RCC 7860 (cell line): ENCODE measurements around the gene DACT2.

Experiments
- DNase-seq: peaks from one replicate; pipeline ENCODE4 v3.0.0-alpha.2; 2015; ENCODE audit warnings: low spot score
- FAIRE-seq: peaks from 2 replicates; lab custom pipeline; 2012; peaks lifted over from hg19 to GRCh38; lab: Jason Lieb, UNC

Gene DACT2

DNA sequence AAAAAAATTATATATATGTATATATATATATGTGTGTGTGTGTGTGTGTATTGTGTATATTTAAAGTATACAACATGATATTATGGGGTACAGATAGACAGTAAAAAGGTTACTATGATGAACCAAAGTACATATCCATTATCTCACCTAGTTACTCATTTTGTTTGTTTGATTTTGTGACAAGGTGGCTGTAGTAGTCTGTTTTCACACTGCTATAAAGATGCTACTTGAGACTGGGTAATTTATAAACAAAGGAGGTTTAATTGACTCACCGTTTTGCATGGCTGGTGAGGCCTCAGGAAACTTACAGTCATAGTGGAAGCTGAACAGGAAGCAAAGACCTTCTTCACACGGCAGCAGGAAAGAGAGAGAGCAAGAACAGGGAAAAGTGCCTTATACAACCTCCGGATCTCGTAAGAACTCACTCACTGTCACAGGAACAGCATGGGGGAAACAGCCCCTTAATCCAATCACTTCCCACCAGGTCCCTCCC lies 30.2 kb upstream of the DACT2 start:
- no peak for DNase-seq
- no peak for FAIRE-seq

DNA sequence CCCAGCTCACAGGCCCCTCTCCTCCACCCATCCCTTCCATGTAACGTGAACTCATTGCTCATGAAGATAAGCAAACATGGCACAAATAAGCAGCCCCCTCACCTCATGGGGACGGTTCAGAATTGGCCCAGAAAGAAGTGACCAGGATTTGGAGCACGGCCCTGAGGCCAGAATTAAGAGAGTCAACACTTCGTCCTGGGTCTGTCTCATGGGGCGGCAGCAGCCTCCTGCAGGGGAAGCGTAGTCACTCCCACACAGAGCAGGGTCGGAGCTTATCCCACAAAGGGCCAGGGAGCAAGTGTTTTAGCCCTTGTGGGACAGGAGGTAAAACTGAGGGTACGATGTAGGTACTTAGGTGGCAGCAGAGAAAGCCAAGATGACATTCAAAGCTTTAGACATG lies 28.6 kb upstream of the DACT2 start:
- DNase-seq (no peak), FAIRE-seq (no peak)

DNA sequence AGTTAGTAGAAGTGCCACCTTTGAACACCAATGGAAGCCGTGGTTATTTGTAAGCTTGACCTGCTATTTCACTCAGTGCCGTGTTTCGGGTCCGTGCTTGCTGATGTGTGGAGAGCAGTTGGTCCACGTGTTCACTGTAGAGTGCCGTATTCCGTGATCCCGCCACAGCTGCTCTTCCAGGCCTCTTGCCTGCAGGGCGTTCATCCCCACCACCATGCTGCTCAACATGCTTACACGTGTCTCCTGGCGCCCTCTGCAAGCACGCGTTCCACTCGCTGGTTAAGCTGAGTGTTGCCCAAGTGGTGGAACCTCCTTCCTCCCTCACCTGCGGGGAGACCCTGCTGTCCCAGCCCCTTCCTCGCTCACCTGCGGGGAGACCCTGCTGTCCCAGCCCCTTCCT lies 28.0 kb upstream of the DACT2 start:
- FAIRE-seq (no peak), DNase-seq (no peak)

DNA sequence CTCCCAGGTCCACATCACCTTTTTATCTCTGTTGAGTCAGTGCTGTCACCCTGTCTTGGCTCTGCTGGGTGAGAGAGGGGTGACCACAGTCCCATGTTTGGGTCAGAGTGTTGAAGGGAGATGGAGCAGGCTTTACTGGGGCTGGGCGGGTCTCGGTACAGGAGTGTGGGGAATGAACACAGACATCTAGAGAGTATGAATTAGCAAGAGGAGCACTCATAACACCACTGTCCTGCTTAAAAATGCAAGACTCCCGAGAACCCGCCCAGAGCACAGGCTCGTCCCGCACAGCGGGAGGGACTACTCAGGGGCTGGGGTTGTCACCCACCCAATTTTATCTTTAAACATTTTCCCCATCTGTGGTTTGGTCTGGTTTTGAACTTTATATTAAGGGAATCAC lies 27.5 kb upstream of the DACT2 start:
- no peak for FAIRE-seq

DNA sequence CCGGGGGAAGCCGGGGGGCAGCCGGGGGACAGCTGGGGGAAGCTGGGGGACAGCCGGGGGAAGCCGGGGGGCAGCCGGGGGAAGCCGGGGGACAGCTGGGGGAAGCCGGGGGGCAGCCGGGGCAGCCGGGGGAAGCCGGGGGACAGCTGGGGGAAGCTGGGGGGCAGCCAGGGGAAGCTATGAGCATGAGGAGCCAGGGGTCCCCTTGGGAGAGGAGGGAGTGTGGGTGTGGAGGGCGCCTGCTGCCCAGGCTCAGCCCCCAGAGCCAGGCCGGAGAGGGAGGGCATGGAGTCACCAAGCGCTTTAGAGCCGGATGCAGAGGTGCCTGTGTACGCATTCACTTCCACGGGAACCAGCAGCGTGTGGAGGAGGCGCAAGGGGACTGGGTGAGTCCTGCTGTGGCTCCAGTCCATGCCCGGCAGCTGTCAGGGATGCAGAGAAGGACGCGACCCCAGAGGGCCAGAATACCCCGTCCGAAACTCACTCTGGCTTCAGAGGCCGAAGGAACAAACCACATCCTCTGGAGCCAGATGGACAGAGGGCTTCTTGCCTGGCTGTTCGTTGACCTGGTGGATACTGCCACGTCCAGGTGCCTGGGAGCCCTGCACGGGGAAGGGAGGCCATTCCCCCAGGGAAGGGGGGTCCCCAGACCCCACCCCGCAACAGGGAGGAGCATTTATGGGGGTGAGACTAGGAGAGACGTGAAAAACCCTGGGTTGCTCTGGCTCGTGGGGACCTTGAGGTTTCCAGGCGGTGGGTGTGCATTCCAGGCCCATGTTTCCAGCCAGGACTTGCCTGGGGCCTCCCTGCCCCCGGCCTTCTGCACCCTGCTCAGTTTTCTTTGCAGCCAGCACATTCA lies 26.5 kb upstream of the DACT2 start:
- FAIRE-seq (no peak), DNase-seq (no peak)

More for the DNA sequence above, 27.5 kb upstream of the DACT2 start:
- DNase-seq = no peak

DNA sequence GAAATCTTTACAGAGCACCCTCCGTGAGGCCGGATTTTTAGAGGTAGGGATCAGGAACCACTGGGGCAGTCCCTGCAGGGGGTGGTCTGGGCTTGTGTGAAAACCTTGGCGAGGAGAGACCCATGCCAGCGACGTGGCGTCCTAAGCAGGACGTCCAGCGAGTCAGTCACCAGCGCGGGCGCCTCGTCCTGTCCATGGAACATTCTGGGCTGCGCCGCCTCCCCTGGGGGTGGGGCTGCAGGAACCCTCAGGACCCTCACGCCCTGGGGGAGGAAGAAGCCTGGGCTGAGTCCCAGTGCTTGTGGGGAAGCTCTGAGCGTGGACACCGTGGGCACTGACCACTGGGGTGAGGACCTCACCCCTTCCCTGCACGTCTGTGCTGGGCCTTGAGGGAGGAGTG lies 25.7 kb upstream of the DACT2 start:
- DNase-seq (no peak), FAIRE-seq (no peak)

DNA sequence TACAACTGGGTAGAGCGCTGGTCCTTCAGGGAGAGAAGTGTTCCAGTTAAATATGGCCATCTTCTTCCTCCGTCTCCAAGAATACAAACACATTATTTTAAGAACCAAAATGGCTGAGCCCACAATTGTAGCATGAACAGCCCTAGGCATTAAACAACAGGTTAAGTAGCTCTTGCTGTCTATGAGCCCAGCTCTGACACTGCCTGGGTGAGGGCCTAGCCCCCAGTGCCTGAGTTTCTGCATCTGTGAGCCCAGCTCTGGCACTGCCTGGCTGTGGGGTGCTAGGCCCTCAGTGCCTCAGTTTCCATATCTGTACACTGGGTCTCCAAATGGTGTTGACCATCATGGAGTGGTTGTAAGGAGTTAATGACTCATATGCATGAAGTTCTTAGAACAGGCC lies 24.8 kb upstream of the DACT2 start:
- DNase-seq (no peak), FAIRE-seq (no peak)

DNA sequence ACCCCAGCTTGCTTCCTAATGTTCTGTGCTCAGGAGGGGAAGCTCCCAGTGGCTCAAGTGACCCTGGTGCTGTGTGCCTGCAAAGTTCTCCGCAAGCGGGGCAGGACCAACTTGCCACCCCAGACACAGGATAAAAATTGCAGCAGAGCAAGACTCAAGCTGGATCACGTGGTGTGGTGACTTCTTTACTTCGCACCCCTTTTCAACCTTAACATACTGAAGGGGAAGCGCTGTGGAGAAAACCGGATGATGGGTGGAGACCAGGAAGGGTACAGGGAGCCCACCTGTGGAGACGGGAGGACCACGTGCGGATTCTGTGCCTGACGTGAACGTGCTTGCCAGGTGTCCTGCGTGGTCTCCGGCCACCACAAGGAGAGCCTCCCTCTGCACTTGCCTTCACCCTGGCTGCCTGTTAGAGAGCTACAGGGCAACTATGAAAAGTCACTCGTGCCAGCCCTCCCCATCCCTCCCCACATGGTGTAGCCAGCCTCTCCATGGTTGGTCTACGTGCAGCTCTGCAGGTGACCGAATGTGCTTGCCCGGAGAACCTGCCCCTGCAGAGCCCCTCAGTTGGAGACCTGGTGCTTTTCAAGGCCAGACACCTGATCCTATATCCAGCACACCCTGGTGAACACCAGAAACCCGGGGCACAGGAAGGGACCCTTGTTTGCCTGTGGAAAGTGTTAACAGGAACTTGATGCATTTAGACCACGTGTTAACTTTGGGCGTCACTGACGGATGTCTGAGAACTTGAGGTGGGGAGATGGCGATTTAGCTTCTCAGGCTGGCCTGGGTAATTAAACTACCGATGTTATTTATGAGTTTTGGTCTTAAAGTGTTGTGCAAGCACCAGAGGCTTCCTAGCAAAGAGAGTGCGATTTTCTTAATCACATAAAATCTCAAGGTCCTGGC lies 23.9 kb upstream of the DACT2 start:
- FAIRE-seq (no peak), DNase-seq (no peak)

DNA sequence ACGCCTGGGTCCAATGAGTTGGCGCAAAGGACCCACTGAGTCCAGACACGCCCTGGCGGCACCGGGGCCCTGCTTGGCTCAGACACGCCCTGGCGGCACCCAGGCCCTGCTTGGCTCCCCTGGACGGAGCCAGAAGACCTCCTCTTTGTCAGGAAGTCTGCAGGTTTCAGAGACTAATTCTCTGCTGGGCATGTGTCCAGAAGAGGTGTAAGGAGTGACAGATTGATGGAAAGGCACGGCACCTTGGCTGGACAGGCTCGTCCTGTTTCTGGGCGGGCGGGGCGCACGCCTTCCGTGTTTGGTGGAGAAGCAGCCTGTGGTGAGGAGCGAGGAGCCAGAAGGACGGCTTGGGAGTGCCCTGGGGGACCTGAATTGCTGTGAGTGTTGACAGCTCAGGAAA lies 23.1 kb upstream of the DACT2 start:
- no peak for FAIRE-seq
- DNase-seq = no peak

DNA sequence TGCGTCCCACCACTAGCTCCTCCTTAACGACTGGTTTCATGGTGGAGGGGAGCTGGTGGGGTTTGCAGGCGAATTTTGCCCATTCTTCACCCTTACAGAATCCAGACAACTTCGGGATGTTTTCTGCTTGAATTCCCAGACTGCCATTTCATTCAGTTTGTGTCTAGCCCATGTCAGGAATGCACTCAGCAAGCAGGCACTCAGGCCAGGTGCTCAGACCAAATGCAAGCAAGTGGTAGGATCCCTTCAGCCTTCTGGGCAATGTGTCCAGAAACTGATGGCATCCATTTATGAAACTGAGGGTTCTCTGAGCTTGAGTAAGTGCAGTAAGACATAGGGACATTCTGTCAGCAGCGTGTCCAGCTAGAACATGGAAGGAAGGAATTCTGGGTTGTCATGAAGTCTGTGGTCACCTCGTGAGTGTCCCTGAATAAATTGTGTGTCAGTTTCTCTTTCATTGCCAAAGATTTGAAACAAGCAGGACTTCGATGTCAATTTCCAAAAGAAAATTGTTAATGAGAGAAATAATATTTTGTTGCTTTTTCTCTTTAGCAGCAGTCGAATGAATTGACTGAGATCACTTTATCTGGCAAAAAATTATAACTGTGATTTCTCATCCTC lies 21.8 kb upstream of the DACT2 start:
- DNase-seq (no peak), FAIRE-seq (no peak)

DNA sequence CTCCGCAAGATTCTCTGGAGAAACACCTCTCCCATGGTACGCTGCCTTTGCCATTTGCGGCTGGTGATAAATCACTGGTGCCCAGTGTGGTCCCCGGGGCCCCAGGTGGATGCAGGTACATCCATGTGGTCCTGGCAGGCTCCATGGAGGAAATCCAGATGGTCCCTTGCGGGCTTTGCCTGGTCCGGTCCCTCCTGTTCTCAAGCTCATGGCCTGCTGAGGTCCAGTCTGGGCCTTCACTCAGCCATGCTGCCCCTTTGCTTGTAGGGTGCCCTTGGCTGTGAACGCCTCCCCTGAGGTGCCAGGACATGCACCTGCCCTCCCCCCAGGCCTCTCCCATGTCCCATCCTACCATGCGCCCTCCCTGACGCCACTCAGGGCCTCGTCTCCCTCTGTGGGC lies 21.2 kb upstream of the DACT2 start:
- FAIRE-seq = no peak
- DNase-seq = no peak

DNA sequence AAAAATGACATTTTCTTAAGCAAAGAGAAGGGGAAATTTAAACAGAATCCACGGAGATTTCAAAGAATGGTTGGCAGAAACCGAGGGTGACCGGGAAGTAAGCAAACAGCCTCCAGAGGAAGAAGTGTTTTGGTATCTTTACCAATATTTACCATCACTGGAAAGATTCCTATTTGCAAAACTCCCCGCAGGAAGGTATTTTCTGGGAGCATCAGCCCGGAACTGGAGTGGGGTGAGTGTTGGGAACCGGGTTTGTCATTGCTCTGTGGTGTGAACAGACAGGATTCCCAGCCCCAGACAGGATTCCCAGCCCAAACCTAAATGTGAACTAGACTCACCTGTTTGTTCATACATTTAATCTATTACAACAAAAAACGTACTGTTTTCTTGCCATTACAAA lies 19.2 kb upstream of the DACT2 start:
- DNase-seq (no peak), FAIRE-seq (no peak)

DNA sequence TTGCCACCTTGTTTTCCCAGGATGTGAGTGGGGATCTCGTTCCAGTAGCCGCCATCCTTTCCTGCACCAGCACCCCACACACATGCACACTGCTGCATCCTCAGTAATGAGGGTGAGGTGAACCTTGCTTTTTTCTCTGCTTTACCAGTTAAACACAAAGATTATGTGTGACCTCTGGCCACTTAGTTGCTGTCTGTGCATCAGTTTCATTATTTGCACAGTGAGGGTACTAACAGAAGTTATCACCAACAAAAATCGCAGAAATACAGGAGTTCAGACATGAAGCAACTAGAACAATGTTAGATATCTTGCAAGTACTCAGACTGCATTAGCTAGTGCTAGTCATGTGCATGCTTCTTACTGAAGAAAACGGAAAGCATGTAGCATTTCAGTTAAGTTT lies 17.4 kb upstream of the DACT2 start:
- DNase-seq (no peak), FAIRE-seq (no peak)

DNA sequence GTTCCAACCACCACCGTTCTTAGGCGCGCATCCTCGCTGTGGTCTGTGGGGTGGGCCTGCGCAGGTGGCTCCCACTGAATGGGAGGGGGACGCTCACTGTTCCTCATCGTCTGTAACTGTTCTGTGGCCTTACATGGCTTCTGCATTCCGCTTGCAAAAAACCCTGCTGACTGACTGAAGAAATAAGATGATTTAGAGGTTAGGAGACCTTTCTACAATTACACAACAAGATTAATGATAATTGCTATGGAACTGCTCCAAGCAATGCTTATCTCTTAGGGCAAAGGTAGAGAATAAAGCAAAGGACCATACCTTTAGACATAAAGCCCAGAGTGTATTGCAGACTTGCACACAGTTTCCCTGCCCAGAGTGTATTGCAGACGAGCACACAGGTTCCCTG lies 14.4 kb upstream of the DACT2 start:
- no peak for FAIRE-seq
- DNase-seq = no peak

DNA sequence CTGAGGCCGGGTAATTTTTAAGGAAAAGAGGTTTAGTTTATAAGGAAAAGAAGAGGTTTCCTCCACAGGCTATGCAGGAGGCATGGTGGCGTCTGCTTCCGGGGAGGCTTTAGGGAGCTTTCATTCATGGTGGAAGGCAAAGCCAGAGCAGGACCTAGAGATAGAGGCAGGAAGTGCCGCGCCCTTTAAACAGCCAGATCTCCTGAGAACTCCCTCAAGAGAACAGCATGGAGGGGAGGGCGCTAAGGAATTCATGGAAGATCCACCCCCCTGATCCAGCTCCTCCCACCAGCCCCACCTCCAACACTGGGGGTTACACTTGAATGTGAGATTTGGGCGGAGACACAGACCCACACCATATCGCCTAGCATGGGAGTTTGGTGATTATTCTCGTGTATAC lies 13.9 kb upstream of the DACT2 start:
- FAIRE-seq (no peak), DNase-seq (no peak)

DNA sequence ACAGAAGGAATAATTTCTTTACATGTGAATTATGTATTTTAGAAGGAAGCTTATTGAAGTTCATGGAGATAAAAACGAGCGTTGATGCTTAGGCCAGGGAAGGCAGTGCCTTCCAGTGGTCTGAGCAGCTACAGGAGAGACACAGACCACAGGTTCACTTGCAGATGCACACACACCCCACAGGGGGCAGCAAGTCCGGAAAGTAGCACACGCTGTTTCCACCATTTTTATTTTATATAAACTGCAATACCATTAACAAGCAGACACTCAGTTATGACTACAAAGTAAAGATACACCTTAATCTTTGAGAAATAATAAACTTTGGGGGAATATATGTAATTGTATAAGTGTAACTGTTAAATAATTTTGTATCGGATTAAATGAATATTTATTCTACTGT lies 13.5 kb upstream of the DACT2 start:
- DNase-seq = no peak
- no peak for FAIRE-seq

DNA sequence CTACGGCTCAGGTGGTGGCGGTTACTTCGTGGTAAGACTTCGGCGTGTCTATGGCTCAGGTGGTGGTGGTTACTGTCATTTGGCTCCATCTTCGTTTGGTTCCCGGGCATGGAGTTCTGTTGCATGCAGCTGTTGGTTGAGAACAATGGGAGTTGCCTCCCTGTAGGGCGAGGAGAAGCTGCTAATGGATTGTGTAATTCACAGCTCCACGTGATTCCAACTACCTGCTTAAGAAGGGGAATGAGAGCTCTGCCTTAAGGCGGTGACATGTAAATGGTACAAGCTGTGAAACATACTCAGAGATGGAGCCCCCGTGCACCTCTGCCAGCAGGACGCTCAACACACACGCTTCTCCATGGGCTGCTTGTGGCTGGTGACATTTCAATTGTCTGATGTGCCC lies 12.4 kb upstream of the DACT2 start:
- DNase-seq = no peak

DNA sequence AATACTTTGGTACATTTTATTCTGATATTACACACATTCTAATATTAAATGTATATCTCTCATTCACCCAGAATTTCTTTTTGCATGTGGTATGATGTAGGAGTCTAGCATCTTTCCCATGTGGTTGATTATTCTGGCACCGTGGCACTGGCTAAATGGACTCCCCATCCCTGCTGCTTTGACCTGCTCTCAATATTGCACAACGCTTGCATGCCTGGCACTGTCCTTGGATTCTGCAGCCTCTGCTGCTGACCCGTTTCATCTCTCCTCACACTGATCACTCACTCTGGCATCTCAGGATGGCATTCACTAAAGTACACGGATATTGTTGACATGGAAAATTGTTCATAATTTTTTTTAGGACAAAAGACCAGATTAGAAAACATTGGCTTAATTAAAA lies 11.5 kb upstream of the DACT2 start:
- DNase-seq (no peak), FAIRE-seq (no peak)

More for the DNA sequence above, 12.4 kb upstream of the DACT2 start:
- no peak for FAIRE-seq

DNA sequence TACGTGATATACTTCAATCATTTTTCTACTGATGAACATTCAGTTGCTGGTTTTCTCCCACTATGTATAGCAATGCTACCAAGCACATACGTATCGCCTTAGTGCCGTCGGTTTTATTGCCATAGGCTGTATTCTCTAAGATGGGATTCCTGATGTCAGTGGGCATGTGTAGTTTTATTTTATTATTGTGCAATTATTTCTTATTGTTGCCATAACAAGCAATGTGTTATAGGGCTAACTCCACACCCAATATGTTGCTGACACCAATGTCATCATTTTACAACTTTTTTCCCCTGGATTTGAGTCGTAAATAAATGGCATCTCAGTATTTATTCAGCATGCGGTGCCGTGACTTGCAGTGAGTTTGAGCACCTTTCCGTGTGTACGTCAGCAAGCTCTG lies 10.8 kb upstream of the DACT2 start:
- DNase-seq = no peak
- FAIRE-seq = no peak

DNA sequence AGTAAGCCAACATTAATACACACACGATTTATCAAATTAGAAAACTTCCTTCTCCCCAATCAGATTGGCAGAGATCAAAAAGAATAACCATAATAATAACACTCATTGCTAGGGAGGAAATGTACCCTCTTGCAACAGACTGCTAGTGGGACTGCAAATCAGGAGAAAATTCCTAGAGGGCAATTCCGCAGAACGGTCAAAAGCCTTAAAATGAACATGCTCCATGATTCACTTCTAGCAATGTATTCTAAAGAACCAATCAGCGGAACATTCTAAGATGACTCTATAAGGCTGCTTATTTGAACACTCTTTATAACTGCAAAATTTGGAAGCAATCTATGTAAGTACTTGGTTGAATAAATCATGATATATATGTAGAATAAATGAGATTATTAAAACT lies 8.5 kb upstream of the DACT2 start:
- DNase-seq = no peak
- no peak for FAIRE-seq
